Muscle layer of duodenum (tissue), 2 donors: ENCODE data around the gene CILP2.

Experiments used
- H3K27ac ChIP-seq: one replicate; pipeline ENCODE4 v1.7.0; 2013; ENCODE audit warnings: mild to moderate bottlenecking, low read length
- H3K27me3 ChIP-seq: one replicate; pipeline ENCODE4 v1.7.0; 2013; ENCODE audit warnings: low read depth, mild to moderate bottlenecking, control low read depth, low read length
- H3K36me3 ChIP-seq, 2 donors: one replicate each; pipeline ENCODE4 v1.7.0; 2013; ENCODE audit warnings: low read length in 2 of 2, control low read depth in 1 of 2, mild to moderate bottlenecking in 1 of 2; ENCODE audit not compliant: insufficient read depth in 2 of 2, control insufficient read depth in 1 of 2
- H3K4me1 ChIP-seq, 2 donors: one replicate each; pipeline ENCODE4 v1.7.0; 2013; ENCODE audit warnings: low read length in 2 of 2, mild to moderate bottlenecking in 2 of 2, control low read depth in 1 of 2, moderate library complexity in 1 of 2; ENCODE audit not compliant: insufficient read depth in 2 of 2, control insufficient read depth in 1 of 2
- H3K4me3 ChIP-seq, 2 donors: one replicate each; pipeline ENCODE4 v1.7.0; 2013; ENCODE audit warnings: low read length in 2 of 2, low read depth in 1 of 2, mild to moderate bottlenecking in 1 of 2
- H3K9me3 ChIP-seq, 2 donors: one replicate each; pipeline ENCODE4 v1.7.0; 2013; ENCODE audit warnings: low read length in 2 of 2, control low read depth in 1 of 2, mild to moderate bottlenecking in 1 of 2; ENCODE audit not compliant: control insufficient read depth in 1 of 2
- donor health status: healthy.

CILP2 gene

GRCh38 chr19:19533841-19534240 lies 4.2 kb upstream of the CILP2 start:
- Histone ChIP-seq H3K27me3 (peaks cover 11% of the 10 kb centered on the region), H3K9me3 (no peaks in the 10 kb centered on the region), H3K4me1 (peaks cover 4 to 32% of the 10 kb centered on the region in 2 donors), H3K27ac (no peak overlapping the region), H3K36me3 (peaks cover 0 to 3% of the 10 kb centered on the region in 2 donors), H3K4me3 (no peak overlapping the region)

GRCh38 chr19:19534556-19535265 lies 3.4 kb upstream of the CILP2 start:
- Histone ChIP-seq H3K4me3 (no peak overlapping the region), H3K9me3 (no peaks in the 10 kb centered on the region), H3K27me3 (peaks cover 14% of the 10 kb centered on the region), H3K27ac (no peak overlapping the region), H3K36me3 (peaks cover 0 to 3% of the 10 kb centered on the region in 2 donors), H3K4me1 (peaks cover 5 to 31% of the 10 kb centered on the region in 2 donors)

- no peaks in the 10 kb centered on the region for H3K9me3 ChIP-seq
- no peak overlapping the region for H3K4me3 ChIP-seq
- H3K4me1 ChIP-seq = peaks cover 5 to 37% of the 10 kb centered on the region in 2 donors
- peaks cover 0 to 3% of the 10 kb centered on the region in 2 donors for H3K36me3 ChIP-seq
- H3K27me3 ChIP-seq = peaks cover 14% of the 10 kb centered on the region
- H3K27ac ChIP-seq = no peak overlapping the region
These were observed 2.5 kb upstream of the CILP2 start for GRCh38 chr19:19535311-19536191.

GRCh38 chr19:19537075-19538048 lies 703 bp upstream of the CILP2 start:
- no peaks in the 10 kb centered on the region for H3K9me3 ChIP-seq
- no peak overlapping the region for H3K27ac ChIP-seq
- H3K4me1 ChIP-seq = peaks cover 5 to 46% of the 10 kb centered on the region in 2 donors
- peaks cover 25% of the 10 kb centered on the region for H3K27me3 ChIP-seq
- peak overlapping the region in 1 of 2 donors; percentile 48 for H3K4me3 ChIP-seq
- peaks cover 0 to 3% of the 10 kb centered on the region in 2 donors for H3K36me3 ChIP-seq

GRCh38 chr19:19538785-19539166 lies 711 bp downstream of the CILP2 start:
- H3K36me3 ChIP-seq = peaks cover 0 to 3% of the 10 kb centered on the region in 2 donors
- H3K4me3 ChIP-seq = no peak overlapping the region
- H3K27ac ChIP-seq = no peak overlapping the region
- H3K4me1 ChIP-seq = peaks cover 5 to 41% of the 10 kb centered on the region in 2 donors
- H3K27me3 ChIP-seq = peaks cover 25% of the 10 kb centered on the region
- no peaks in the 10 kb centered on the region for H3K9me3 ChIP-seq

- H3K4me1 ChIP-seq = peaks cover 5 to 41% of the 10 kb centered on the region in 2 donors
- H3K9me3 ChIP-seq = no peaks in the 10 kb centered on the region
- no peak overlapping the region for H3K4me3 ChIP-seq
- H3K36me3 ChIP-seq = peaks cover 0 to 3% of the 10 kb centered on the region in 2 donors
- peaks cover 25% of the 10 kb centered on the region for H3K27me3 ChIP-seq
- H3K27ac ChIP-seq = no peak overlapping the region
These were observed 1.6 kb downstream of the CILP2 start for GRCh38 chr19:19539698-19540063.

- Histone ChIP-seq H3K27me3 (peaks cover 25% of the 10 kb centered on the region), H3K4me3 (peak overlapping the region in 1 of 2 donors; percentile 42), H3K9me3 (no peaks in the 10 kb centered on the region), H3K36me3 (peaks cover 0 to 3% of the 10 kb centered on the region in 2 donors), H3K4me1 (peaks cover 5 to 41% of the 10 kb centered on the region in 2 donors), H3K27ac (no peak overlapping the region)
These were observed 2.1 kb downstream of the CILP2 start for GRCh38 chr19:19540064-19540714.

GRCh38 chr19:19540715-19541515 lies 2.9 kb downstream of the CILP2 start:
- peak overlapping the region in 1 of 2 donors; percentile 42 for H3K4me3 ChIP-seq
- H3K27me3 ChIP-seq = peaks cover 25% of the 10 kb centered on the region
- no peaks in the 10 kb centered on the region for H3K9me3 ChIP-seq
- H3K4me1 ChIP-seq = peaks cover 5 to 41% of the 10 kb centered on the region in 2 donors
- H3K36me3 ChIP-seq = no peaks in the 10 kb centered on the region
- no peak overlapping the region for H3K27ac ChIP-seq

- H3K27ac ChIP-seq = no peak overlapping the region
- no peaks in the 10 kb centered on the region for H3K36me3 ChIP-seq
- peaks cover 5 to 41% of the 10 kb centered on the region in 2 donors for H3K4me1 ChIP-seq
- peak overlapping the region in 1 of 2 donors; percentile 42 for H3K4me3 ChIP-seq
- H3K27me3 ChIP-seq = peaks cover 25% of the 10 kb centered on the region
- no peaks in the 10 kb centered on the region for H3K9me3 ChIP-seq
These were observed 3.6 kb downstream of the CILP2 start for GRCh38 chr19:19541616-19542015.

GRCh38 chr19:19542507-19542906 lies 4.4 kb downstream of the CILP2 start:
- H3K36me3 ChIP-seq = no peaks in the 10 kb centered on the region
- H3K9me3 ChIP-seq = no peaks in the 10 kb centered on the region
- H3K4me1 ChIP-seq = peaks cover 5 to 37% of the 10 kb centered on the region in 2 donors
- H3K27me3 ChIP-seq = peaks cover 25% of the 10 kb centered on the region
- no peak overlapping the region for H3K27ac ChIP-seq
- H3K4me3 ChIP-seq = no peak overlapping the region
